ENCODE data around the gene PDZK1. TPM values are rescaled to one million over a fixed set of nuclear protein-coding genes. Genes with fewer than 3 reads are reported as not detected.

The PDZK1 gene
- 0.41 TPM for total RNA-seq (ENCODE audit: unreplicated experiment)
- long read RNA-seq = 0 reads

GRCh38 chr1:145707183-145707867 is at the start of gene PDZK1:
Gene PDZK1, minus strand, starts transcription at chr1:145707368. Its CDS starts 19,347 bp downstream, at chr1:145688021.
- H3K36me3 Mint-ChIP-seq (ENCODE audit: low read depth, unreplicated experiment) = no peaks in the 10 kb centered on the region
- H3K27me3 Mint-ChIP-seq (ENCODE audit: unreplicated experiment) = no peaks in the 10 kb centered on the region
- no peaks in the 10 kb centered on the region for H3K4me1 Mint-ChIP-seq (ENCODE audit: unreplicated experiment)
- H3K4me3 Mint-ChIP-seq (ENCODE audit: unreplicated experiment) = no peak within 1 kb of the TSS
- no peaks in the 10 kb centered on the region for H3K9me3 Mint-ChIP-seq (ENCODE audit: unreplicated experiment)
- DNase-seq (ENCODE audit: low spot score) = no peak
- H3K27ac Mint-ChIP-seq (ENCODE audit: unreplicated experiment) = no peak within 1 kb of the TSS
- TF ChIP-seq CTCF (IDR thresholded peaks at IDR 0.05; ENCODE audit: unreplicated experiment) = no peak

- peaks cover 27% of the 10 kb centered on the region for H3K36me3 Mint-ChIP-seq (ENCODE audit: low read depth, unreplicated experiment)
Measured at GRCh38 chr1:145751491-145752037, 44.4 kb upstream of the PDZK1 start.

GRCh38 chr1:145750426-145750825 is 43.3 kb upstream of the PDZK1 start:
- no peak overlapping the region for H3K27ac Mint-ChIP-seq (ENCODE audit: unreplicated experiment)
- H3K4me3 Mint-ChIP-seq (ENCODE audit: unreplicated experiment) = no peak overlapping the region
- no peaks in the 10 kb centered on the region for H3K27me3 Mint-ChIP-seq (ENCODE audit: unreplicated experiment)
- TF ChIP-seq CTCF (IDR thresholded peaks at IDR 0.05; ENCODE audit: unreplicated experiment) = no peak
- no peak for DNase-seq (ENCODE audit: low spot score)
- no peaks in the 10 kb centered on the region for H3K9me3 Mint-ChIP-seq (ENCODE audit: unreplicated experiment)
- H3K36me3 Mint-ChIP-seq (ENCODE audit: low read depth, unreplicated experiment) = peaks cover 30% of the 10 kb centered on the region
- H3K4me1 Mint-ChIP-seq (ENCODE audit: unreplicated experiment) = peaks cover 7% of the 10 kb centered on the region

More at GRCh38 chr1:145751491-145752037, 44.4 kb upstream of the PDZK1 start:
- H3K4me3 Mint-ChIP-seq (ENCODE audit: unreplicated experiment) = no peak overlapping the region
- TF ChIP-seq CTCF (IDR thresholded peaks at IDR 0.05; ENCODE audit: unreplicated experiment) = no peak
- H3K4me1 Mint-ChIP-seq (ENCODE audit: unreplicated experiment) = peaks cover 7% of the 10 kb centered on the region
- no peak for DNase-seq (ENCODE audit: low spot score)
- no peaks in the 10 kb centered on the region for H3K9me3 Mint-ChIP-seq (ENCODE audit: unreplicated experiment)
- H3K27me3 Mint-ChIP-seq (ENCODE audit: unreplicated experiment) = no peaks in the 10 kb centered on the region
- H3K27ac Mint-ChIP-seq (ENCODE audit: unreplicated experiment) = no peak overlapping the region

GRCh38 chr1:145747398-145748247 is 40.5 kb upstream of the PDZK1 start:
- Mint-ChIP-seq H3K9me3 (ENCODE audit: unreplicated experiment) (no peaks in the 10 kb centered on the region), H3K27me3 (ENCODE audit: unreplicated experiment) (no peaks in the 10 kb centered on the region), H3K4me1 (ENCODE audit: unreplicated experiment) (peaks cover 7% of the 10 kb centered on the region), H3K36me3 (ENCODE audit: low read depth, unreplicated experiment) (peaks cover 40% of the 10 kb centered on the region), H3K27ac (ENCODE audit: unreplicated experiment) (peak overlapping the region; percentile 82), H3K4me3 (ENCODE audit: unreplicated experiment) (no peak overlapping the region)
- no peak for DNase-seq (ENCODE audit: low spot score)
- no peak for TF ChIP-seq CTCF (IDR thresholded peaks at IDR 0.05; ENCODE audit: unreplicated experiment)
